Measurements from ENCODE around the gene TOR2A.

Gene TOR2A

DNA sequence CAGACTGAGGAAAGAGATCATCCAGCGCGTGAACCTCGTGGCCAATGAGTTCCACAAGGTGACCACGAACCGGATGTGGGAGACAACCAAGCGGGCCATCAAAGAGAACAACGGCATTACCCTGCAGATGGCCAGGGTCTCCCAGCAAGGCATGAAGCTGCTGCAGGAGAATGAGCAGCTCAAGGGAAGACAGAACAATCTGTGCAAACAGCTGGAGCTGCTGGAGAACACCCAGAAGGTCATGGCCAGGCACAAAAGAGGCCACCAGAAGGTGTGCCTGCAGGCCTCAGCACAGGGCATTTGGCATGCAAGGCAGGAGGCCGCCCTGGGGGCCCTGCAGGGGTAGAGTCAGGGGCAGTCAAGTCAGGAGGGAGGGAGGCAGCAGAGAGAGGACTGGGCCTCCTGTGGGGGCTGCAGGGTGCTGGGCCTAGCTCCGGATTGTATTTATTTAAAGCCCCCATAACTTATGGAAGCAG is 23.8 kb downstream of the TOR2A start:
- WGBS, 2 donors (ENCODE audit: extremely low coverage in 2 of 2, insufficient read length in 2 of 2, insufficient replicate concordance in 1 of 2) = no CpG with 5 or more reads among the region's 9 CpGs
- Histone ChIP-seq H2BK5ac (ENCODE audit: low read length) (no peak overlapping the region), H3K9me3 (replicated peaks in 1 of 2; ENCODE audit: control insufficient read depth in 2 of 2, insufficient read depth in 1 of 2, low read depth in 1 of 2, low read length in 2 of 2) (peaks cover 0 to 3% of the 10 kb centered on the region in 2 donors)

GRCh38 chr9:127710204-127710783 is 24.8 kb downstream of the TOR2A start:
- Histone ChIP-seq H3K4me1 (ENCODE audit: control insufficient read depth in 2 of 2, insufficient read depth in 1 of 2, low read depth in 1 of 2, low read length in 2 of 2) (peaks cover 10 to 28% of the 10 kb centered on the region in 2 donors), H3K4me2 (ENCODE audit: insufficient read depth, low read length, poor library complexity, severe bottlenecking) (no peak overlapping the region), H2BK120ac (ENCODE audit: low read depth, low read length) (no peak overlapping the region), H2BK5ac (ENCODE audit: low read length) (no peak overlapping the region), H3K4ac (ENCODE audit: low read length) (no peak overlapping the region), H3K36me3 (replicated peaks in 1 of 2; ENCODE audit: control insufficient read depth in 2 of 2, insufficient read depth in 2 of 2, low read length in 2 of 2) (no peaks in the 10 kb centered on the region), H3K4me3 (ENCODE audit: low read length in 2 of 2) (no peak overlapping the region), H3K79me1 (ENCODE audit: low read depth, low read length) (peaks cover 4% of the 10 kb centered on the region), H4K8ac (ENCODE audit: low read depth, low read length) (peak overlapping the region; percentile 30), H3K27ac (replicated peaks; ENCODE audit: low read length) (no peak overlapping the region), H2BK15ac (ENCODE audit: low read length) (no peak overlapping the region), H3K9me3 (replicated peaks in 1 of 2; ENCODE audit: control insufficient read depth in 2 of 2, insufficient read depth in 1 of 2, low read depth in 1 of 2, low read length in 2 of 2) (peaks cover 0 to 3% of the 10 kb centered on the region in 2 donors), H2BK12ac (ENCODE audit: low read length) (no peak overlapping the region), H2AK5ac (ENCODE audit: low read depth, low read length) (peak overlapping the region; percentile 86), H3K23ac (ENCODE audit: low read depth, low read length, poor library complexity) (peak overlapping the region; percentile 67), H3K9ac (ENCODE audit: low read depth, low read length, poor library complexity) (no peak overlapping the region), H3K14ac (ENCODE audit: low read length) (peak overlapping the region; percentile 65), H2AFZ (ENCODE audit: low read length) (no peak overlapping the region), H3K27me3 (ENCODE audit: control insufficient read depth in 3 of 3, insufficient read depth in 3 of 3, low read depth in 1 of 3, low read length in 3 of 3) (peaks cover 0 to 10% (median 0%) of the 10 kb centered on the region in 3 experiments), H3K18ac (ENCODE audit: low read length) (no peak overlapping the region), H4K91ac (ENCODE audit: low read depth, low read length, poor library complexity) (no peak overlapping the region)
- no CpG with 5 or more reads among the region's 10 CpGs for WGBS, 2 donors (ENCODE audit: extremely low coverage in 2 of 2, insufficient read length in 2 of 2, insufficient replicate concordance in 1 of 2)
- DNase-seq (ENCODE audit: low spot score) = no peak

More for the DNA sequence above, 23.8 kb downstream of the TOR2A start:
- no peak overlapping the region for H4K8ac ChIP-seq (ENCODE audit: low read depth, low read length)
- peak overlapping the region; percentile 89 for H3K9ac ChIP-seq (ENCODE audit: low read depth, low read length, poor library complexity)
- no peak overlapping the region for H2BK12ac ChIP-seq (ENCODE audit: low read length)
- H2AFZ ChIP-seq (ENCODE audit: low read length) = no peak overlapping the region
- H3K4me2 ChIP-seq (ENCODE audit: insufficient read depth, low read length, poor library complexity, severe bottlenecking) = no peak overlapping the region
- H2AK5ac ChIP-seq (ENCODE audit: low read depth, low read length) = no peak overlapping the region
- H3K14ac ChIP-seq (ENCODE audit: low read length) = peak overlapping the region; percentile 95
- H3K18ac ChIP-seq (ENCODE audit: low read length) = no peak overlapping the region
- DNase-seq (ENCODE audit: low spot score) = no peak
- H3K4me3 ChIP-seq (ENCODE audit: low read length in 2 of 2) = no peak overlapping the region
- H3K79me1 ChIP-seq (ENCODE audit: low read depth, low read length) = peaks cover 4% of the 10 kb centered on the region
- no peak overlapping the region for H4K91ac ChIP-seq (ENCODE audit: low read depth, low read length, poor library complexity)
- no peak overlapping the region for H3K4ac ChIP-seq (ENCODE audit: low read length)
- no peak overlapping the region for H3K27ac ChIP-seq (replicated peaks; ENCODE audit: low read length)
- no peak overlapping the region for H2BK120ac ChIP-seq (ENCODE audit: low read depth, low read length)
- peaks cover 6 to 25% of the 10 kb centered on the region in 2 donors for H3K4me1 ChIP-seq (ENCODE audit: control insufficient read depth in 2 of 2, insufficient read depth in 1 of 2, low read depth in 1 of 2, low read length in 2 of 2)
- peak overlapping the region; percentile 0 for H3K23ac ChIP-seq (ENCODE audit: low read depth, low read length, poor library complexity)
- H3K36me3 ChIP-seq (replicated peaks in 1 of 2; ENCODE audit: control insufficient read depth in 2 of 2, insufficient read depth in 2 of 2, low read length in 2 of 2) = no peaks in the 10 kb centered on the region
- no peak overlapping the region for H2BK15ac ChIP-seq (ENCODE audit: low read length)
- H3K27me3 ChIP-seq (ENCODE audit: control insufficient read depth in 3 of 3, insufficient read depth in 3 of 3, low read depth in 1 of 3, low read length in 3 of 3) = peaks cover 0 to 10% (median 0%) of the 10 kb centered on the region in 3 experiments

- Histone ChIP-seq H3K18ac (ENCODE audit: low read length) (no peak overlapping the region), H3K23ac (ENCODE audit: low read depth, low read length, poor library complexity) (peak overlapping the region; percentile 45), H2BK12ac (ENCODE audit: low read length) (no peak overlapping the region), H2AFZ (ENCODE audit: low read length) (no peak overlapping the region), H4K8ac (ENCODE audit: low read depth, low read length) (no peak overlapping the region), H3K4me3 (ENCODE audit: low read length in 2 of 2) (no peak overlapping the region), H2AK5ac (ENCODE audit: low read depth, low read length) (peak overlapping the region; percentile 31), H3K36me3 (replicated peaks in 1 of 2; ENCODE audit: control insufficient read depth in 2 of 2, insufficient read depth in 2 of 2, low read length in 2 of 2) (no peaks in the 10 kb centered on the region), H2BK120ac (ENCODE audit: low read depth, low read length) (no peak overlapping the region), H2BK15ac (ENCODE audit: low read length) (no peak overlapping the region), H3K27me3 (ENCODE audit: control insufficient read depth in 3 of 3, insufficient read depth in 3 of 3, low read depth in 1 of 3, low read length in 3 of 3) (peaks cover 0 to under 1% (median 0%) of the 10 kb centered on the region in 3 experiments), H3K9ac (ENCODE audit: low read depth, low read length, poor library complexity) (no peak overlapping the region), H3K9me3 (replicated peaks in 1 of 2; ENCODE audit: control insufficient read depth in 2 of 2, insufficient read depth in 1 of 2, low read depth in 1 of 2, low read length in 2 of 2) (peaks cover 0 to 3% of the 10 kb centered on the region in 2 donors), H3K79me1 (ENCODE audit: low read depth, low read length) (no peaks in the 10 kb centered on the region), H3K4ac (ENCODE audit: low read length) (no peak overlapping the region), H3K4me1 (ENCODE audit: control insufficient read depth in 2 of 2, insufficient read depth in 1 of 2, low read depth in 1 of 2, low read length in 2 of 2) (peaks cover 10 to 22% of the 10 kb centered on the region in 2 donors), H3K14ac (ENCODE audit: low read length) (no peak overlapping the region), H3K27ac (replicated peaks; ENCODE audit: low read length) (no peak overlapping the region), H2BK5ac (ENCODE audit: low read length) (peak overlapping the region; percentile 2), H4K91ac (ENCODE audit: low read depth, low read length, poor library complexity) (no peak overlapping the region), H3K4me2 (ENCODE audit: insufficient read depth, low read length, poor library complexity, severe bottlenecking) (no peak overlapping the region)
- no peak for DNase-seq (ENCODE audit: low spot score)
- WGBS, 2 donors (ENCODE audit: extremely low coverage in 2 of 2, insufficient read length in 2 of 2, insufficient replicate concordance in 1 of 2) = no CpG with 5 or more reads among the region's 8 CpGs
Measured at GRCh38 chr9:127708952-127709587, 26.0 kb downstream of the TOR2A start.

DNA sequence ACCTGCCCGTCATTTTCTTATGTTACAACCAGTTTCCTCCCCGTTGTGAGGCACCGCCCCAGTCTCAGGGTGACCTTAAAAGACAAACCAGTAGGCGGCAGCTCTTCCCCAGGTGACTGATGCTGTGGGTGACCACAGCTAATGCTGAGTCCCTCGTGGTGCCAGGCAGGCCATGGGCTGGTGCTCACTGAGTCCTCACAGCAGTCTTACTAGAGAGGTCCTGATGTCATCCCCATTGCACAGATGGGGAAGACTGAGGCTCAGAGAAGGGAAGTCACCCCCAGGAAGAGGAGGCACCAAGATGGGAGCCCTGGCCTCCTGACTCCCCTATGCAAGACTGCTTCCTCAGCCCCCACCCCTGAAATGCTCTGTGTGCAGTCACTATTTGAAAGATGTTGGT is 27.3 kb downstream of the TOR2A start:
- no peak overlapping the region for H3K23ac ChIP-seq (ENCODE audit: low read depth, low read length, poor library complexity)
- no peak overlapping the region for H3K27ac ChIP-seq (replicated peaks; ENCODE audit: low read length)
- no peak overlapping the region for H3K4me3 ChIP-seq (ENCODE audit: low read length in 2 of 2)
- H3K27me3 ChIP-seq (ENCODE audit: control insufficient read depth in 3 of 3, insufficient read depth in 3 of 3, low read depth in 1 of 3, low read length in 3 of 3) = no peaks in the 10 kb centered on the region
- no peak overlapping the region for H2AFZ ChIP-seq (ENCODE audit: low read length)
- no CpG with 5 or more reads among the region's 5 CpGs for WGBS, 2 donors (ENCODE audit: extremely low coverage in 2 of 2, insufficient read length in 2 of 2, insufficient replicate concordance in 1 of 2)
- DNase-seq (ENCODE audit: low spot score) = no peak
- no peak overlapping the region for H2BK15ac ChIP-seq (ENCODE audit: low read length)
- no peak overlapping the region for H2AK5ac ChIP-seq (ENCODE audit: low read depth, low read length)
- no peak overlapping the region for H4K8ac ChIP-seq (ENCODE audit: low read depth, low read length)
- no peak overlapping the region for H4K91ac ChIP-seq (ENCODE audit: low read depth, low read length, poor library complexity)
- H3K14ac ChIP-seq (ENCODE audit: low read length) = no peak overlapping the region
- no peak overlapping the region for H3K4ac ChIP-seq (ENCODE audit: low read length)
- no peaks in the 10 kb centered on the region for H3K36me3 ChIP-seq (replicated peaks in 1 of 2; ENCODE audit: control insufficient read depth in 2 of 2, insufficient read depth in 2 of 2, low read length in 2 of 2)
- H2BK12ac ChIP-seq (ENCODE audit: low read length) = no peak overlapping the region
- no peak overlapping the region for H2BK5ac ChIP-seq (ENCODE audit: low read length)
- H3K79me1 ChIP-seq (ENCODE audit: low read depth, low read length) = no peaks in the 10 kb centered on the region
- H3K9ac ChIP-seq (ENCODE audit: low read depth, low read length, poor library complexity) = no peak overlapping the region
- H3K9me3 ChIP-seq (replicated peaks in 1 of 2; ENCODE audit: control insufficient read depth in 2 of 2, insufficient read depth in 1 of 2, low read depth in 1 of 2, low read length in 2 of 2) = peaks cover 0 to 3% of the 10 kb centered on the region in 2 donors
- peaks cover 10 to 22% of the 10 kb centered on the region in 2 donors for H3K4me1 ChIP-seq (ENCODE audit: control insufficient read depth in 2 of 2, insufficient read depth in 1 of 2, low read depth in 1 of 2, low read length in 2 of 2)
- H3K18ac ChIP-seq (ENCODE audit: low read length) = no peak overlapping the region
- no peak overlapping the region for H2BK120ac ChIP-seq (ENCODE audit: low read depth, low read length)
- no peak overlapping the region for H3K4me2 ChIP-seq (ENCODE audit: insufficient read depth, low read length, poor library complexity, severe bottlenecking)

All from neuronal stem cell (in vitro differentiated cells).